ENCODE data around the gene ACTN4.

ACTN4 gene

GRCh38 chr19:38697641-38698071 is 50.2 kb downstream of the ACTN4 start:
- DNase-seq, result no peak

- DNase-seq, result no peak
Measured at GRCh38 chr19:38698225-38699026, 51.0 kb downstream of the ACTN4 start.

- no peak for DNase-seq
Measured at GRCh38 chr19:38699027-38699346, 51.5 kb downstream of the ACTN4 start.

GRCh38 chr19:38699647-38700349 is 52.3 kb downstream of the ACTN4 start:
- DNase-seq, result no peak

DNA sequence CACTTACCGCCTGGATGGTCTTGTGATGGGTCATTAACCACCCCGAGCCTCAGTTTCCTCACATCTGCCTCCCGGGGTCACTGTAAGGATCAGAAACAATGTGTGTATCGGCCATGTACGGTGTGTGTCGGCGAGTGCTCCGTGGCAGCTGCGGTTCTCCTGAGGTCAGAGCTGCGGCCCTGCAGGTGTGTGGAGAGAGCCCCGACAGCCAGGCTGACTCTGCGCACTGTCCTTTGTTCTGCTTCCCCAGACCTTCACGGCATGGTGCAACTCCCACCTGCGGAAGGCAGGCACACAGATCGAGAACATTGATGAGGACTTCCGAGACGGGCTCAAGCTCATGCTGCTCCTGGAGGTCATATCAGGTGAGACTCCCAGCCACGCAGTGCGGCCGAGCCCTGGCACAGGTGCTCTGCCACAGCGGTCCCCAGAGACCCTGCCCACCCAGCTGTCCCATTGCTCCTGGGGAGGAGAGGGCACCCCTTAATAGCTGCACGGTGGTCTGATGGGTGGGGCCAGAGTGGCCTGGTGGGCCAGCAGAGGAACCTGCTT is 53.0 kb downstream of the ACTN4 start:
- no peak for DNase-seq

DNA sequence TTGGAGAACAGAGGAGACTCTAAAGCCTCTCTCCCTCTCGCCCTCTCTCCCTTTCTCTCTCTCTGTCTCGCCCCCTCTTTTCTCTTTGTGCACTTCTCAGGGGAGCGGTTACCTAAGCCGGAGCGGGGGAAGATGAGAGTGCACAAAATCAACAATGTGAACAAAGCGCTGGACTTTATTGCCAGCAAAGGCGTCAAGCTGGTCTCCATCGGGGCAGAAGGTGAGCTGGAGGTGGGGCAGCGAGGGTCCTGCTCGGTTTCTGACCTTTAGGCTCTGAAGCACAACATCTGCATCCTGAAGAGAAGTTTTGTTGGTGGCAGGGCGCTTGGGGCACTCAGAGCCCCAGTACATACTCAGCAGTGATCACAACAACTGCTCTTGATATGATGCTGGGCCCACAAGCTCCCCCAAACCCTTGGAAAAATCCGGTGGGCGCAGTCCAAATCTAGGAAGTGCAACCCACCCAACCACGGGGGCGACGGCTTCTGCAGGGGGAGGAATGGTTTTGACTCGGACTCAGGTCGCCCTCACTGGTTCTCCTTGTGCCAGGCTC is 53.5 kb downstream of the ACTN4 start:
- no peak for DNase-seq

- DNase-seq, result no peak
Measured at GRCh38 chr19:38701455-38702063, 54.1 kb downstream of the ACTN4 start.

DNA sequence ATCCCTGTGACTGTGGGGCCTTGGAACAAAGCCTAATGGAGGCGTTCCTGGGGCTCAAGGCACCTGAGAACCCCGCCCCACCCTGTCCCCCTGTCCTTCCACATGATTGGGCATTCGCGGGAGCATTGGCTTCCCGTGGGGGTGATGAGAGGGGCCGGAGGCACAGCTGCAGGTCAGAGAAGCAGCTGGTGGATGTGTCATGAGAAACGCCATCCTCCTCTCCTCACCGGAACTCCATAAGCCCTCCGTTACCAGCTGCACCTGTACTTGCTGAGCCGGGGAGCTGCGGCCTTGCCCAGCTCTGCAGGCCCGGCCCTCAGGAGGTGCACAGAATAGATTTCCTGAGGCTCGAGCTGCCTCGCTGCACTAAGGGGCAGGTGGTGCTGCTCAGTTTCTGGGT is 54.8 kb downstream of the ACTN4 start:
- no peak for DNase-seq

- no peak for DNase-seq
Measured at GRCh38 chr19:38703509-38703908, 56.1 kb downstream of the ACTN4 start.

- no peak for DNase-seq
Measured at GRCh38 chr19:38704488-38705026, 57.1 kb downstream of the ACTN4 start.

DNA sequence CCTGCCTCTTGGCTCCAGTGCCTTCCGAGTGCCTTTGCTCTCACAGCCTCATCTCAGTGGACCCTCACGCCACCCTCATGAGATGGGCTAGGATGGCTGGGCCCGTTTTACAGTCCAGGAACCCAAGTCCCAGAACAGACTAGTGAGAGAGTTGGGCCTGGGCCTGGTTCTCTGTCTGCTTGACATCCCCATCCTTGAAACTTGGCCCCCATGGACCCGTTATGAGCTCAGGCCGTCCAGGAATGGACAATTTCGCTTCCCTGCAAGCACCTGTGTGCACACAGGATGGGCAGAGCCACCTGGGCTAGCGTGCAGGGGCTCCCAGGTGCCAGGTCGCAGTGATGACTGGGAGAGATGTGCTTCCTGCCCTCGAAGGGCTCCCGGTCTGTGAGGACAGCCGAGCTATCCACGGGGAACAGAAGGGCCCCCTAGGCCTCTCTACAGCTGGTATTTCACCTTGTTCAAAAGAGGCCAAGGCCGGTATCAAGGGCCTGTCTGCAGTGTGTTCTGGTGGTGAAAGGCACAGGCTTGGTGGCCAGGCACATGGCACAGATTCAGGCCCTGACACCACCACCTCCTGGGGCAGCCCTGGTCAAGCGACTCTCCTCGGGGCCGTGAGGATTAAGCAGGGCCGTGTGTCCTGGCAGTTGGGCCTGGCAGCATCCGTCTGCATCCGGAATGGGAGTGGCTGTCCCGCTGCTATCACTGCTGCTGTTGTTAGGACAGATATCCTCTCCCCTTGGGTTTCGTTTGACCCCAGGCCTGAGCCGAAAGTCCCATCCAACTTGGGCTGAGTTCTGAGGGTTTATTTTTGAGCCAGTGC is 58.0 kb downstream of the ACTN4 start:
- DNase-seq, result no peak

GRCh38 chr19:38706792-38707511 is 59.5 kb downstream of the ACTN4 start:
- DNase-seq, result no peak

- DNase-seq, result no peak
Measured at GRCh38 chr19:38707512-38708114, 60.2 kb downstream of the ACTN4 start.

- no peak for DNase-seq
Measured at GRCh38 chr19:38708413-38709024, 61.1 kb downstream of the ACTN4 start.

DNA sequence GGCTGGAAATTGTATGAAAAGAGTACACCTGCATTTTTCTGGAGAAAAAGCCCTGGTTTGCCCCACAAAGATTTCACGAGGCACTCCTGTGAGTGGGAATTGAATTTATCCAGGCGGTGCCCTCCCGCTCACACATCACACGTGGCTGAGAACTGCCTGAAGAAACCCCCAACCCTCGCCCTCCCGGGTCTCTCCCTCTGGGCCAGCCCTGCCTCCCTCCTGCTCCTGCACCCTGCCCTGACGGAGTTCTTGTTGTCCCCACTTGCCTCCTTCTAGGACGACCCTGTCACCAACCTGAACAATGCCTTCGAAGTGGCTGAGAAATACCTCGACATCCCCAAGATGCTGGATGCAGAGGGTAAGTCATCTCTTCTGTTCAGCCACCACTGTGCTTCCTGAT is 61.7 kb downstream of the ACTN4 start:
- no peak for DNase-seq

DNA sequence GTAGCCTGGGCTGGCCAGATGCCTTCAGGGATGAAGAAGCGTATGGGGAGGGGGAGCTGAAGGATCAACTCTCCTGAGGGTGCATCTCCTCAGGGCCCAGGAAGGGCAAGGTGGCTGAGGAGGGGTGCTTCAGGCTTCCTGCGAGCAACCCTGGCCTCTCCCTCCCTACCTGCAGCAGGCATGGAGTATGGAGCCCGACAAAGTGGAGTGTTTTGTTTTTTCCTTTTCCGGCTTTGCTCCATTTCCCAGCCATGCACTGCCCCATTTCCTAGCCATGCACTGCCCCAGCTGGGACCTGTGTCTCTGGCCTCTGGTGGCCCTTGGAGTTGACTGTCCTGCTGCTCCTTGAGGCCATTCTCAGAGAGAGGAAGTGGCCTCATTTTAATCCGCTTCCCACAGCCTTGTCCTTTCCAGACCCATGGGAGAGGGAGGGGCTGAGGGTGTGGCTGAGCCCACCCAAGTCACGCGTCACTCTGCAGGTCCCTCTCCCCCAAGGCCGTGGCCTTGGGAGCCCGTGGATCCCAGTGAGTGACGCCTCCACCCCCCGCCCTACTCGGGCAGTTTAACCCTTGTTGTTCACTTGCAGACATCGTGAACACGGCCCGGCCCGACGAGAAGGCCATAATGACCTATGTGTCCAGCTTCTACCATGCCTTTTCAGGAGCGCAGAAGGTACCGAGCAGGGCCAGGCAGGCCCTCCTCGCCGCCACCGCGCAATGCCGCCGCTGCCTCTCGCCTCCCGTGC is 62.4 kb downstream of the ACTN4 start:
- DNase-seq, result no peak

DNA sequence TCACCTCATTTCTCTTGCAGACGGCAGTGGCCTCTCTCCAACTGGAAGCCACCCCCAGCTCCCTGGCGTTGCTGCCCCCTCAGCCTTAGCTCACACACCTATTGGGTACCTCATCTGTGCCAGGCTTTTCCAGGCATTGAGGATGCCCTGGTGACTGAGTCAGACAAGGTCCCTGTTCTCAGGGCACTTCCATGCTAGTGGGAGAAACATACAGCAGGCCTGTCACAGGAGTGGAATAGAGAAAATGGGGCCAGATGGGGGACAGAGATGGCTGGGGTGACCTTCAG is 62.9 kb downstream of the ACTN4 start:
- DNase-seq, result no peak

DNA sequence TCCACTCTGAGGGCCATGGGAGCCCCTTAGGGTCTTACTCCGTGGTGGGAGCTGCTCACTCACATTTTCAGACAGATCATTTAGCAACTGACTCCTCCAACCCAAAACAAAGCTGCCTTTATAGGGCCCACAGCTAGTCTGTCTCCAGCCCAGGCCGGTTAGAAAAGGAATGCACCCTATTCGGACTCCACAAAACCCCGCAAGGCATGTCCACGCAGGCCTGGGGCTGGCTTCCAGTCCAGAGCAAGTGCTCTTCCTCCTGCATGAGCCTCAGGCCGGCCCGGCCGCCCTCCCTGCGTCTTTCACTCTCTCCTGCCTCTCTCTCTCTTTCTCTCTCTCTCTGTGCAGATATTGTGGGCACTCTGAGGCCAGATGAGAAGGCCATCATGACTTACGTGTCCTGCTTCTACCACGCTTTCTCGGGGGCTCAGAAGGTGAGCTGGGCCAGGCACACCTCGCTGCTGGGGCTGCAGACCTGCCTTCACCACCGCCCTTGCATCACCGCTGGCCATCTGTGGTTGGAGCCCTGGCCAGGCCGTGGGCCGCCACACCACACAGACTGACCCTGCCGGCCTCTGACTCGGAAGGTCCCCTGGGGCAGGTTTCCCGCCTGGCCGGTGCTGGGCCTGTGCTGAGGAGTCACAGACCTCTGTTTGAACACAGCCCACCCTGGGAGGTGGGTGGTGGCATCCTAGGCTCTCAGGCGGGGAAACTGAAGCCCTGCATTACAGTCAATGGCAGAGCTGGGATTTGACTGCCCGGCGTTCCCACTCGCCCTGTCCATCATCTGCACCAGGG is 63.7 kb downstream of the ACTN4 start:
- no peak for DNase-seq

DNA sequence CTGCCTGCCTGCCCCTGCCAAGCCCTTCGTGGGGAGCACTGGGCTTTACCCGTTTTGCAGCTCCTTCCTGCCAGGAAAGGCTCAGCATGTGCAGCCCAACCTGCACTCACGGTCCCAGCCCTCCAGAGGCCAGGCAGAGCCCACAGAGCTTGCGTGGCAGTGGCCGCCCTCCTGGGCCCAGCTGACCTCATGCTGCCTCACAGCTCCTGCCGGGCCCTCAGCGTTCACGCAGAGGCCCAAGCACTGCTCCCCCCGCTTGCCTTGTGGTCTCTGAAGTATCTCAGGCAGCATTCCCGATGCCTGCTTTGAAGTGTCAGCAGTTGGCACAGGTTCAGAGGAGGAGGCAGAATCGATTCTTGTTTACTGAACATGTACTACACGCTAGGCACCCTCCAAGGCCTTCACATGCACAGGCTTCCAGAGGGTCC is 64.3 kb downstream of the ACTN4 start:
- no peak for DNase-seq

Measured in activated naive CD4-positive, alpha-beta T cell (primary cell).